Measurements from ENCODE around the gene PTPRR. TPM values are rescaled to one million over a fixed set of nuclear protein-coding genes. Genes with fewer than 3 reads are reported as not detected.

PTPRR gene
- total RNA-seq, 4 donors from 2014 or later = 0.57 to 2.1 (median 0.84) TPM

- H3K27me3 ChIP-seq = no peaks in the 10 kb centered on the region
- TF ChIP-seq POLR2A (IDR thresholded peaks at IDR 0.05; ENCODE audit: low read depth) (no peak), EP300 (IDR thresholded peaks at IDR 0.05) (no peak), POLR2AphosphoS5 (IDR thresholded peaks at IDR 0.05) (no peak)
- TF ChIP-seq, protein P1, sequence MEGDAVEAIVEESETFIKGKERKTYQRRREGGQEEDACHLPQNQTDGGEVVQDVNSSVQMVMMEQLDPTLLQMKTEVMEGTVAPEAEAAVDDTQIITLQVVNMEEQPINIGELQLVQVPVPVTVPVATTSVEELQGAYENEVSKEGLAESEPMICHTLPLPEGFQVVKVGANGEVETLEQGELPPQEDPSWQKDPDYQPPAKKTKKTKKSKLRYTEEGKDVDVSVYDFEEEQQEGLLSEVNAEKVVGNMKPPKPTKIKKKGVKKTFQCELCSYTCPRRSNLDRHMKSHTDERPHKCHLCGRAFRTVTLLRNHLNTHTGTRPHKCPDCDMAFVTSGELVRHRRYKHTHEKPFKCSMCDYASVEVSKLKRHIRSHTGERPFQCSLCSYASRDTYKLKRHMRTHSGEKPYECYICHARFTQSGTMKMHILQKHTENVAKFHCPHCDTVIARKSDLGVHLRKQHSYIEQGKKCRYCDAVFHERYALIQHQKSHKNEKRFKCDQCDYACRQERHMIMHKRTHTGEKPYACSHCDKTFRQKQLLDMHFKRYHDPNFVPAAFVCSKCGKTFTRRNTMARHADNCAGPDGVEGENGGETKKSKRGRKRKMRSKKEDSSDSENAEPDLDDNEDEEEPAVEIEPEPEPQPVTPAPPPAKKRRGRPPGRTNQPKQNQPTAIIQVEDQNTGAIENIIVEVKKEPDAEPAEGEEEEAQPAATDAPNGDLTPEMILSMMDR (IDR thresholded peaks at IDR 0.05) = no peak
- H3K4me3 ChIP-seq = no peak overlapping the region
- no peaks in the 10 kb centered on the region for H3K36me3 ChIP-seq
- no peak overlapping the region for H3K27ac ChIP-seq (replicated peaks in 1 of 4)
- intact Hi-C loops (cut with DNase I) = no loop called here
- no peaks in the 10 kb centered on the region for H3K4me1 ChIP-seq
- no peak for DNase-seq (ENCODE audit: extremely low spot score)
- no peaks in the 10 kb centered on the region for H3K9me3 ChIP-seq
- 91% methylated on average over 3 of the region's 3 CpGs for WGBS
Measured at GRCh38 chr12:70845268-70845667, 75.3 kb downstream of the PTPRR start.

DNA sequence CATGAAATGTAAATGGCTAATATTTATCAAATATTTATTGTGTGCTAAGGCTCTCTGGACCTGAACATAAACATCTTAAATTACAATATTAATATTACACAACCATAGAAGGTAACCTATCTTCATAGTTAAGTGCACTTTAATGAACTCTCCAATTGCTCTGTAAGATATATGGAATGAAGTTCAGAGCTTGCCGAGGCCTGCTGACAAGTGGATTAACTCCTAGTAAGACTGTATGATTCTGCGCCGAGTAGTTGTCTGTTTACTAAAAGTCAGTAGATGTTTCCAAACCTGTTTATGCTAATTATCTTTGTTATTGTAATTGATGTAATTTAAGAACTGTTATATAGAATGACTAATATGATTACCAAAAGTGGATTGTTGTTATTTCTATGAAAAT lies 77.2 kb downstream of the PTPRR start:
- WGBS = 74% methylated on average over 3 of the region's 3 CpGs
- no peak for DNase-seq (ENCODE audit: extremely low spot score)
- Histone ChIP-seq H3K9me3 (no peaks in the 10 kb centered on the region), H3K36me3 (no peaks in the 10 kb centered on the region), H3K27ac (replicated peaks in 1 of 4) (no peak overlapping the region), H3K4me1 (no peaks in the 10 kb centered on the region), H3K27me3 (no peaks in the 10 kb centered on the region), H3K4me3 (no peak overlapping the region)
- TF ChIP-seq EP300 (IDR thresholded peaks at IDR 0.05) = no peak
- TF ChIP-seq, protein P1 (IDR thresholded peaks at IDR 0.05) = no peak
- TF ChIP-seq POLR2AphosphoS5 (IDR thresholded peaks at IDR 0.05) = no peak
- no peak for TF ChIP-seq POLR2A (IDR thresholded peaks at IDR 0.05; ENCODE audit: low read depth)
- intact Hi-C loops (cut with DNase I) = no loop called here

- TF ChIP-seq POLR2A (IDR thresholded peaks at IDR 0.05; ENCODE audit: low read depth) (no peak), EP300 (IDR thresholded peaks at IDR 0.05) (no peak), POLR2AphosphoS5 (IDR thresholded peaks at IDR 0.05) (no peak)
- TF ChIP-seq, protein P1 (IDR thresholded peaks at IDR 0.05) = no peak
- Histone ChIP-seq H3K4me3 (no peak overlapping the region), H3K27ac (replicated peaks in 1 of 4) (no peak overlapping the region), H3K27me3 (no peaks in the 10 kb centered on the region), H3K36me3 (no peaks in the 10 kb centered on the region), H3K9me3 (no peaks in the 10 kb centered on the region), H3K4me1 (no peaks in the 10 kb centered on the region)
- intact Hi-C loops (cut with DNase I) = no loop called here
- WGBS = 53% methylated on average over 1 of the region's 1 CpG
- DNase-seq (ENCODE audit: extremely low spot score) = no peak
Measured at GRCh38 chr12:70842942-70843341, 77.6 kb downstream of the PTPRR start.

DNA sequence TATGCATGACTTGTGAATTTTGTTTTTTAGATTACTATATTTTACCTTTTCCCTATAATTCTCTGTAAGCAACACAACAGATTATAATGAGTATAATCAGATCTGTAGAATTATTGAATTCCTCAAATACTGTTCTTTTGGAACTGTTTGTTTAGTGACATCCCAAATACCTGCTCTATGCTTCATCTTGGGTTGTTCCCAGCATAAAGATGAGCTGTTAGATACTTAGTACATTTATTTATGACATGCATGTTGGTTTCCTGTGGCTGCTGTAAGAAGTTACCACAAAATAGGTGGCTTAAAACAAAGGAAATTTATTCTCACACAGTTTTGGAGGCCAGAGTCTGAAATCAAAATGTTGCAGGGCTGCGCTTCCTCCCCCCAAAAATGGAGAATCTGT lies 78.4 kb downstream of the PTPRR start:
- no peak for DNase-seq (ENCODE audit: extremely low spot score)
- no peak overlapping the region for H3K27ac ChIP-seq (replicated peaks in 1 of 4)
- H3K4me1 ChIP-seq = no peaks in the 10 kb centered on the region
- no peak overlapping the region for H3K4me3 ChIP-seq
- no peaks in the 10 kb centered on the region for H3K9me3 ChIP-seq
- H3K36me3 ChIP-seq = no peaks in the 10 kb centered on the region
- intact Hi-C loops (cut with DNase I) = no loop called here
- WGBS = 95% methylated on average over 1 of the region's 1 CpG
- TF ChIP-seq POLR2A (IDR thresholded peaks at IDR 0.05; ENCODE audit: low read depth) (no peak), POLR2AphosphoS5 (IDR thresholded peaks at IDR 0.05) (no peak)
- no peaks in the 10 kb centered on the region for H3K27me3 ChIP-seq

- H3K9me3 ChIP-seq = no peaks in the 10 kb centered on the region
- intact Hi-C loops (cut with DNase I) = no loop called here
- no peaks in the 10 kb centered on the region for H3K36me3 ChIP-seq
- no peak for TF ChIP-seq POLR2AphosphoS5 (IDR thresholded peaks at IDR 0.05)
- TF ChIP-seq, protein P1 (IDR thresholded peaks at IDR 0.05) = no peak
- TF ChIP-seq POLR2A (IDR thresholded peaks at IDR 0.05; ENCODE audit: low read depth) = no peak
- TF ChIP-seq EP300 (IDR thresholded peaks at IDR 0.05) = no peak
- WGBS = 89% methylated on average over 4 of the region's 4 CpGs
- no peak overlapping the region for H3K4me3 ChIP-seq
- no peak overlapping the region for H3K27ac ChIP-seq (replicated peaks in 1 of 4)
- no peak for DNase-seq (ENCODE audit: extremely low spot score)
- H3K27me3 ChIP-seq = no peaks in the 10 kb centered on the region
- no peaks in the 10 kb centered on the region for H3K4me1 ChIP-seq
Measured at GRCh38 chr12:70840656-70841350, 79.7 kb downstream of the PTPRR start.

Data from esophagus muscularis mucosa (tissue), 4 donors.